Activated CD4-positive, alpha-beta T cell treated with anti-CD3 and anti-CD28 coated beads for 36 hours (primary cell): Measurements from ENCODE around the gene DPPA3. TPM values are rescaled to one million over a fixed set of nuclear protein-coding genes. Genes with fewer than 3 reads are reported as not detected.

ENCODE experiments used
- total RNA-seq, 2 experiments: library from RNA; stranded (reverse); gene quantifications; one replicate each; pipeline ENCODE4 v1.2.3, GENCODE V29; 2021

Gene DPPA3
- total RNA-seq, 2 experiments from 2014 or later: not detected

Other genes starting within 250 kb of the DPPA3 start
- not detected for gene CD163, start 207.7 kb upstream of the DPPA3 start, total RNA-seq
- gene APOBEC1, start 45.5 kb upstream of the DPPA3 start, total RNA-seq: not detected
- not detected for gene GDF3, start 15.7 kb upstream of the DPPA3 start, total RNA-seq
- gene CLEC4C, start 35.9 kb downstream of the DPPA3 start, total RNA-seq: not detected
- gene NANOGNB, start 53.8 kb downstream of the DPPA3 start, total RNA-seq: not detected
- gene NANOG, start 78.0 kb downstream of the DPPA3 start, total RNA-seq: not detected
- under 1 TPM; 0.19 to 0.25 TPM for gene SLC2A14, start 161.5 kb downstream of the DPPA3 start, total RNA-seq
- gene SLC2A3, start 224.8 kb downstream of the DPPA3 start, total RNA-seq: 100 to 1,000 TPM; 396 to 511 TPM